GM18870 (cell line): Measurements from ENCODE around the gene PLCB3.
A peak's percentile ranks its signal among the peaks of the same experiment; 100 is the strongest.
"Not testable (repeated sequence)": the region's sequence is repeated elsewhere in the genome, so short reads cannot be mapped to it uniquely, and the experiment has no call there.

Experiments used
- ATAC-seq: cut with Tn5 transposase; IDR thresholded peaks from one replicate; pipeline ENCODE4 v1.9.1; 2021; ENCODE audit warnings: moderate library complexity; ENCODE audit not compliant: unreplicated experiment

PLCB3 gene

DNA sequence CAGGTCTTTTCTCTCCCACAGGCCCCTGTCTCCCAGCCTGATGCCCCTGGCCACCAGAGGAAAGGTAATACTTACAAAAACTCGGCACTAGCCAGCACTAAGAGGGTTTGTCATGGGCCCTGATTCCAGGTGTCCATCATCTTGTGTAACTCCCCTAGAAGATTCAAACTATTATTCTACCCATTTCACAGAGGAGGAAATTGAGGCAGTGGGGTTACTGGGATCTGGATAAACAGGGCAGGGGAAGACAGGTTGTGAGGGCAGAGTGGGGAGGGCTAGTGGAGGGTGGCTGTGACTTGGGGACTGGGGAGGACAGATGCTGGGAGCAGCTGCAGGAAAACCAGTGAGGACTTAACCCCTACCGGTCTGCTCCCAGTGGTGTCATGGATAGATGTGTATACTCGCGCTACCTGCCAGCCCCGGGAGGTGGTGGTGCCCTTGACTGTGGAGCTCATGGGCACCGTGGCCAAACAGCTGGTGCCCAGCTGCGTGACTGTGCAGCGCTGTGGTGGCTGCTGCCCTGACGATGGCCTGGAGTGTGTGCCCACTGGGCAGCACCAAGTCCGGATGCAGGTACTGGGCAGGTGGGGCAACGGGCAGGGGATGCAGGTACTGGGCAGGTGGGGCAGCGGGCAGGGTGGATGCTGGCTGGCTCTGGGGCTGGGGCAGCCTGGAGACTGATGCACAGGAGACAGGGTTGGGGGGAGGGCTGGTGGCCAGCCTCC lies 15.7 kb upstream of the PLCB3 start:
- ATAC-seq: no peak

DNA sequence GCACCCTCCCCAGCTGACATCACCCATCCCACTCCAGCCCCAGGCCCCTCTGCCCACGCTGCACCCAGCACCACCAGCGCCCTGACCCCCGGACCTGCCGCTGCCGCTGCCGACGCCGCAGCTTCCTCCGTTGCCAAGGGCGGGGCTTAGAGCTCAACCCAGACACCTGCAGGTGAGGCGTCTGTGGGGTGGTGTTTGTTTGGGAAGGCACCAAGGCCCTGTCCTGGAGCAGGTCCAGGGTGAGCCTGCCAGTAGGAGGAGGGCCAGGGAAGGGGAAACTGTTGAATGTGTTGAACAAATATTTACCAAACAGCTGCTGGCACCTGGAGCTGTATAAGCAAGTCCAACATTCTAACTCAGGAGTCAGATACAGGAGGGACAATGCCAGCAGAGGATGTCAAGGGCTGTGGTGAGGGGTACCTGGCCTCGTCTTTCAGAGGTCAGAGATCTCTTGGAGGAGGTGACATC lies 13.8 kb upstream of the PLCB3 start:
- ATAC-seq: no peak

DNA sequence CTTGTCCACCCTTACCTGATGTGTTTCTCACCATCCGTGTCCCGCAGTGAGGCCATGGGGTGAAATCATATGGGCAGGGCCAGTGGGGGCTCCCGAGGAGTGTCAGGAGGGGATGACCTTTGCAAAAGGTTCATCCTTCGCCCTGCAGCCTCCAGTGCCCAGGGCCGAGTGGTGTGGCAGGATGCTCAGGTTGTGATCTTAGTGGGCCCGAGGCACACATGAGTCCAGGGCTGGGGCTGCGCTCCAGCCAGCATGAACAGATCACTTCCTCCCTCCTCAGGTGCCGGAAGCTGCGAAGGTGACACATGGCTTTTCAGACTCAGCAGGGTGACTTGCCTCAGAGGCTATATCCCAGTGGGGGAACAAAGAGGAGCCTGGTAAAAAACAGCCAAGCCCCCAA lies 13.3 kb upstream of the PLCB3 start:
- no peak for ATAC-seq

DNA sequence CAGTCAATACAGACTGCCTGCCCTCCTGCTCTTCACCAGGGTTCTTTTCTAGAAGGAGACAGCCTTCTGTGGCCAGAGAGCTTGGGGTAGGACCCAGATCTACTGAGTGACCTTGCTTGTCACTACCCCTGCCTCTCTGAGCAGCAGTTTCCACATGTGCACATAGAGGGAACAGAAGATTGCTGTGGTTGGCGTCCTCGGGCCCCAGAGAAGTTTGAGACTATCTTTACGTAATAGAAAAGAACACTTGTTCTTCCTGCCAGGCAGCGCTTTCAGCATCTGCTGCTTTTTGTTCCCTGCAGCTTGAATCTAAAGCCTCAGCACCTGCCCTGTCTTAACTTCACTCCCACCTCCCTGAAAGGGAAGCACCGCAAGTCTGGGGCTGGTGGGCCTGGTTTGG lies 12.3 kb upstream of the PLCB3 start:
- ATAC-seq: no peak

DNA sequence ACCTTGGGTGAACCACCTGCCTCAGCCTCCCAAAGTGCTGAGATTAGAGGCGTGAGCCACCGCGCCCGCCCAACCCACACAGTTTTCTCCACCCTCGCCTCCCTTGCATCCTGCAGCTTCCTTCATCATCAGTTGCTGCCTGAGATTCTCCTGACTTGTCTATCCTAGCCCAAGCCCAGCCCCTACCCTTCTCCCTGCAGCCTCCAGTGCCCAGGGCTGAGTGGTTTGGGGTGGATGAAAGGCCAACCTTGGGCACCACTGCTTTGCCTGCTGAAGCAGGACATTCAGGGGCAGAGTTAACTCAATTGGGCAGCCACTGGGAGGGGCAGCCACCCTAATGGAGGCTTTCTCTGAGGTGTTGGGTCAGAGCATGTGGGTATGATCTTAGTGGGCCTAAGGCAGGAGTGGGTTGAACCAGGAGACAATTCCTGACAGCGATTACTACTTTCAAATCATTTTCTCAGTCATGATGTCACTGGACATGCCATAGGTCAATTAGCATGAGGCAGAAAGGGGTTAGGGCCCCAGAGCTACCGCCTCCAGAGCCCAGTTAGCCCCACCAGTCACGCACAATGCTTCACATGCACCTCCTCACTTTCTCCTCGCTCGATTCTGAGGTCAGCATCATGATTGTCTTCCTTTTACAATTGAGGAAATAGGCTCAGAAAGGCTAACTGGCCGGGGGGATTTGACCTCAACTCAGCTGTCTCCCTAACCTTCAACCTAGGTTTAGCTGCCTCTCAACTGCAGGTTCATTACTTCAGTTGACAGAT lies 11.5 kb upstream of the PLCB3 start:
- no peak for ATAC-seq

DNA sequence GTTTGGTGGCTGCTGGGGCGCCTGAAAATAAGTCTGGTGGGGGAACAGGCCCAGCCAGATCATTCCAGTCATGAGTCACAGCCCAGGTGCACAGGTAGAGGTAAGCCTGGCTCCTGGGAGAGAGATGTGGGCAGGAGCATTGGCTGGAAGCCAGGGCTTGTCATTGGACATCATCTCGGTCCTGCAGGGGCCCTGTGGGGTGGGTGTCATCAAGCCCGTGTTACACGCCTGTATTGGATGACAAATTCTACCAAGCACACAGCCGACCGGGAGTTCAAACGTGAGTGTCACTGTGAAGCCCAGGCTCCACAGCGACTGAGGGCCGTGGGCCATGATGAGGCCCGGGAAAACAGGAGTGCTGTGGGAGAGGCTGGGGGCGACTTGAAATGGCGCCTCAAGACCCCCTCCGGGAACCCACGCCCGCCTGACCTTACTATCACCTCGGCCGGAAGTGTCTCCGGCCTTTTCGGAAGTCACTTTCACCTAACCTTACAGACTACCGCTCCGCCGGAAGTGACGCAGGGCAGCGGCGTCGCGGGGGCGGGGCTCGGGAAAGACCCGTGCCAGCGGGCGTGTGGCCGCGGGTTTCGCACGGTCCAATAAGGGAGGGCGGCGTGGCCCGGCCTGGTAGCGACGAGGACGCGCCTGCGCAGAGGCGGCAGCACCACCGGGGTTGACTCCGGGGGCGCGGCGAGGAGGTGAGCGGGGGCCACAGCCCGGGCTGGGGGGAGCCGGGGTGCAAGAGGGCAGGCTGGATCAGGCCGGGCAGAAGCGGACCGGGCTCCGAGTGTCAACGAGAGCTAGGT lies 10.7 kb upstream of the PLCB3 start, which contains the start of gene FKBP2:
TSS of gene FKBP2 (plus strand) at position 661 of the 806 bp plus-strand sequence. CDS start 1,293 bp downstream, outside the sequence.
- peak; percentile 43 for ATAC-seq

DNA sequence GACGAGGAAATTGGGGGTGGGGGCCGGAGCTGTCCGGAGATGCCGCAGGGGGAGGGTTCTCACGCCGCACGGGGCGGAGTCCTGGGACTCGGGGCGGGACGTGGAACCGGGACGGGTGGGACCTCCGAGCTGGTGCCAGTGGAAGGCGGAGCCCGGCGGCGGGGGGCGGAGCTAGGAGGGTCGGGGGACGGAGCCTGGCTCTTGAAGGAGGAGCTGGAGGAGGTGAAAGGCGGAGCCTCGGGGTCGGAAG lies 10.2 kb upstream of the PLCB3 start:
- no peak for ATAC-seq

DNA sequence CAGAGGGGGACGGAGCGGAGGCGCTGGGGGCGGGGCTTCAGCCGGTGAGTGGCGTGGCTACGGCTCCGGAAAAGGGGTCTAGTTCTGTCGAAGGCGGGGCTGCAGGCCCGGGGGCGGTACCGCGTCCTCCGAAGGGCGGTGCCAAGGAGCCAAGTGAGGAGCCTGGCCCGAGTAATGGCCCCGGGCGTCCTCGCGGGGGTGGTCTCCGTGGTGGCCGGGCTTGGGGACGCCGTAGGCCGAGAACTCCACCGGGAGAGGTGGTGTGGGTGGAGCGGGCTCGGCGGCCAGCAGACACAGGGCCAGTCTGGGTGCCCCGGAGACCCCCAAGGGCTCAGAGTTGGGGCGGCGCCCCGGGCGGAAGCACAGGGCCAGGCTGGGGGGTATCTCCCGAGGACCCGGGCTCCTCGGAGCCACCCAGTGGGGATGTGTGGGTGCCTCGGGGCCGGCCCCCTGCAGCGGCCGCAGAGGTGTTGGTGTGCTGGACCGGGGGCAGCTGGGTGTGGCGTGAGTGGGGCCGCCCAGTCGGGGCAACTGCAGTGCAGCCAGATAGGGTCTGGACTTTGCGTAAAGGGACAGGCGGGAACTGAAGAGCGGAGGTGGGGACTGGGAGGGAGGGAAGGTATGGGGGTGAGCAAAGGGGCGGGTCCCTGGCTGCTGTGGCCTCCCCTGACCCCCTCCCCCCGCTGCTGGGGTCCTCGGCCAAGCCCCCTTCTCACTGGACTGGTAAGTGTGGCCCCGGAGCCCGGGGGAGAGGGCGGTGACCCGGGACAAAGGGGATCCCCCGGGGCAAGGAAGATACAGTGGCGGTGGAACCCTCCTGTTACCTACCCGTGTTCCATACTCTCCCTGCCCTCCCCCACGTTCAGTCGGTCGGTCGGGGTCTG lies 9.6 kb upstream of the PLCB3 start:
- ATAC-seq: peak; percentile 62

DNA sequence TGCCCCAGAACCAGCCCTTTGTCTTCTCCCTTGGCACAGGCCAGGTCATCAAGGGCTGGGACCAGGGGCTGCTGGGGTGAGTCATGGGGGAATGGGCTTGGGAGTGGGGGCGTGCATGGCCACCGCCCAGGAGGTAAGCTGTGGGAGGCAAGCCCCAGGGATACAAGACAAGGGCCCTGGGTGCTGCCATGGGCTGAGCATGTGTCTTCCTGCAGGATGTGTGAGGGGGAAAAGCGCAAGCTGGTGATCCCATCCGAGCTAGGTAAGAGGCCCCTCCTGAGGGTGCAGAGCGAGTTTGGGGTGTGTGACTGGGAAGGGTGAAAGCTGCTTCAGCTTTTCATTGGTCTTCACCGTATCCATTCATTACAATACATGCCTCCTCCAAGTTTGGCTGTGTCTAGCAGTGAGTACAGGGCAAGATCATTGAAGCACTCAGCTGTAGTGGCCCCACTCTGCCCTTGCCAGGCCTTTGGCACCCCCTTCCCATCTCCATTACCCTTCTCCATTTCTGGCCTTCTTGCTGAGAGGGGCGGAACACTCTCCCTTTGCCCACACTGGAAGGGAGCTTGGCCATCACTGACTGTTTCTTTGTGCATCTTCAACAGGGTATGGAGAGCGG lies 8.0 kb upstream of the PLCB3 start:
- ATAC-seq: no peak

DNA sequence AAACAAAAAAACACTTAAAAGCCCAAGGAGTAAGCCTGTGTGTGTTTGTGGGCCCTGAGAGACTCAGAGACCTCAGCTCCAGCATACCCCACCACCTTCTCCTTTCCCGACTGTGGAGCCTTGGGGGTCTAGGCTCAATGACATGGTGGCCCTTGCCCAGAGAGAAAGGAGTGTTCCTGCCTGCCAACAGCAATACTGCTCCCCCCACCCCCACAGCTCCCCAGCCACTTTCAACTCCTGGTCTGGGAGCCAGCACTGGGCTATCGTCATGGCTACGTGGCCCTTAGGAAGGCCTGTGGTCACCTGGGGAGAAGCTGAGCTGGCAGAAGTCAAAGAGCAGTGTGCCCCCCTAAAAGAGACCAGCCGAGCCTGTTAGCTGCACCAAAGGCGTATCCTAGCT lies 7.2 kb upstream of the PLCB3 start:
- ATAC-seq: no peak

DNA sequence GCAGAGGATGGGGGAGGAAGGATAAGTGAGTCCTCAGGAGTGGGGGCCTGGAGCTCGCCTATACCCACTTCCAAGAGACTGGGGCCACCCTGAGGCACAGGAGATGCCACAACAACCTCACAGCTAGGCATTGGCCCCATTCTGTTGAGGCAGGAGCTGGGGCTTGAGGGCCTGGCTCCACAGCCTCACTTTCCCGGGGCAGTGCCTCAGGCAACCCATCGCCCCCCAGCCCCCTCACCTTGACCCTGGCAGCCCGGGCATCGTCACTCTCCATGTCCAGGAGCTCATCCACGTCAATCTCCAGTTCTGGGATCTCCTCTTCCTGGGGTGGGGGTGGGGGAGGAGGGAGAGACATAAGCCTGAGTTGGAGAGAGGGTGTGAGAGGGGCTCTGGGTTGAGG lies 6.4 kb upstream of the PLCB3 start:
- ATAC-seq: no peak

DNA sequence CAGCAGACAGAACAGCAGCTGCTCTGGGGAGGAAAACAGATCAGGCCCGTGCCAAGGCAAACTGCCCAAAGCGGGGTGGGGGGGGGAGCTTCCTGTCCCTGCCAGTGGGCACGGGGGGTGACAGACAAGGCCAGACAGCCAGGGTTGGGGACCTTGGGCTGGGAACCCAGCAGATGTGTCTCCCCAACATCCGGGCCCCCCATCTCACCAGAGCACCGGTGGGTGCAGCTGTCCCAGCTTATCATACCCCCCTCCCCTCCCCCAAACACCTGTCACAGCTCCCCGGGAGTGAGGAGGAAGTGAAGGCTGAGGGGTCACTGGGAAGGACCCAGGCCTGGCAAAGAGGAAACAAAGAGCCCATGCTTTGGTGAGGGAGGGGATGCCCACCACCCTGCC lies 5.9 kb upstream of the PLCB3 start:
- no peak for ATAC-seq

DNA sequence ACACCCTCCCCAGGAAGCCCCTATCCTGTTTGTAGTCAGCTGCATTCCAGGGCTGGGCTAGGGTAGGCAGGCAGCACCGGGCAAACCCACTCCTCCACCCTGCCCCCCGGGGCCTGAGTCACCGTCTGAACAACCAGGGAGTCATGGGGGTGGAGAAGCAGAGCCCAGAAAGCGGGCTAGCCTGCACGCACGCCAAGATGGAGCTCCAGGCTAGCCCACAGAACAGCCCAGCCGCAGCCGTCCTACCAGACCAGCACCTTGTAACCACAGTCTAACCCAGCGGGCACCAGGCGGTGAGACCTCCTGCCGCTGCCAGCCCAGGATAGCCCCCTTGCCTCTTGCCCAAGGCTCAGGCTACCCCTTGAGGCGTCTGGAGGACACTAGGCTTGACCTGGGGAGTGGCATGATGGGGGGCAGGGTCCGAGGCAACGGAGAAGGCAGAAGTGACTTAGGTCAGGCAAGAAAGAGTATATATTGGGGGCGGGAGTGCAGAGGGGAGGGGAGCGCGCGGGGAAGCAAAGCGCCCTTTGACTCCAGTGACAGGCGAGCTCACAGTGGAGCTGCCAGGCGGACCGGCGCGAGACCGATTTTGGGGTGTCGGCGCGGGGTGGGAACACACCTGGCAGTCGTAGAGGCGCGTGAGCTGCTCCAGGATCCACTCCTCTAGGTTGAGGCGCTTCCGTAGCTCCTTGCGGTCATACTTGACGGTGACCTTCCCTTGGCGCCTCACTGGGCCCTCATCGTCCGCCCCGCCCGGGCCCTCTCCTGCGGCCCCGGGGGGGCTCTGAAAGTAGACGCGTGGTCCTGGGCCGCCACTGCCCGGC lies 5.3 kb upstream of the PLCB3 start:
- ATAC-seq: no peak

DNA sequence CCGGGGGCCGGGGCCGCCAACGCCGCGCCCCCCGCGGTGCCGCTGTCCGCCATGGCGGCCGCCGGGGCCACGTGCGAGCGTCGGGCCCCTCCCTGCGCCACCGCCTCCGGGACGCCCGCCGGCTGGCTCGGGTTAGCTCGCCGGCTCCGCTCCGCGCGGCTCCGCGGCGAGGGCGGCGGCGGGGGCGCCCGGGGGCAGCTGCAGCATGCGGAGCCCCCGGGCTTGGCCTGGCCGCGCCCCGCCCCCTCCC lies 4.8 kb upstream of the PLCB3 start:
- ATAC-seq: not testable (repeated sequence)

DNA sequence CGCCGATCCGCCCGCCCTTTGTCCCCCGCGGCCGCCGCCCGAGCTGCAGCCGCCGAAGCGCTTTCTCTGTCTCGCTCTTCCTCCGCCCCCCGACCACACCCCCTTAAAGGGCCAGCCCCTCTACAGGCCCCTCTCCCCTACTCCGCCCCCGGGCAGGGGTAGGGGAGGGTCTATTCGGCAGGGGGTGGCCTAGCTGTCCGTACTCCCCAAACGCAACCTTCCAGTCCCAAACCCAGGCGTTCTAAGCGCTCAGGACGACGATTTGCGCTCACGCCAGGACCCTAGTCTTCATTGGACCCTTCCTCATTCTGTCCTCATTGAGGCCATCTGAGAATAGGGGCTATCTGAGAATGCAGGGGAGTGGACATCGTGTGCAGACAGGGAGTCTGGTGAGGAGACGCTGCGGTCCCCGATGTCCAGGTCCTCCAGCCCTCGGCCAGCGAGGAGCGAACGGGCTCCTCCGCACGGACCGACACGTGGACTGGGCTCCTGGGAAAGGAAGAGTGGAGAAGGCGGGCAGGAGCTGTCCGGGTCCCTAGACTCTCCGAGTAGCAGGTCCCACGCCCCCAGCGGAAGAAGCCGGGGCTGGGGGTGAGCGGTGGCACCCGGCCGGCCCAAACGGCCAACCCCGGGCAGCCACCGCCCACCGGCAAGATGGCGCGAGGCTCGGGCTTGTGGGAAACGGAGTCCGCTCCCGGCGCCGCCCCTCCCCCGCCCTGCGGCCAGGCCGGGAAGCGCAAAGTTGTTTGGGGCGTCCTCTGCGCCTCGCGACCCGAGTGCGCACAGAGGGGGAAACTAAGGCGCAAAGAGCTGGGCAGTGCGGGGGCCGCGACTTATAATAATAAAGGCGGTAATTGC lies 4.2 kb upstream of the PLCB3 start, which contains the start of gene PPP1R14B:
TSS of gene PPP1R14B (minus strand) at position 73 of the 858 bp plus-strand sequence. CDS start 270 bp downstream, outside the sequence.
- ATAC-seq: no peak

DNA sequence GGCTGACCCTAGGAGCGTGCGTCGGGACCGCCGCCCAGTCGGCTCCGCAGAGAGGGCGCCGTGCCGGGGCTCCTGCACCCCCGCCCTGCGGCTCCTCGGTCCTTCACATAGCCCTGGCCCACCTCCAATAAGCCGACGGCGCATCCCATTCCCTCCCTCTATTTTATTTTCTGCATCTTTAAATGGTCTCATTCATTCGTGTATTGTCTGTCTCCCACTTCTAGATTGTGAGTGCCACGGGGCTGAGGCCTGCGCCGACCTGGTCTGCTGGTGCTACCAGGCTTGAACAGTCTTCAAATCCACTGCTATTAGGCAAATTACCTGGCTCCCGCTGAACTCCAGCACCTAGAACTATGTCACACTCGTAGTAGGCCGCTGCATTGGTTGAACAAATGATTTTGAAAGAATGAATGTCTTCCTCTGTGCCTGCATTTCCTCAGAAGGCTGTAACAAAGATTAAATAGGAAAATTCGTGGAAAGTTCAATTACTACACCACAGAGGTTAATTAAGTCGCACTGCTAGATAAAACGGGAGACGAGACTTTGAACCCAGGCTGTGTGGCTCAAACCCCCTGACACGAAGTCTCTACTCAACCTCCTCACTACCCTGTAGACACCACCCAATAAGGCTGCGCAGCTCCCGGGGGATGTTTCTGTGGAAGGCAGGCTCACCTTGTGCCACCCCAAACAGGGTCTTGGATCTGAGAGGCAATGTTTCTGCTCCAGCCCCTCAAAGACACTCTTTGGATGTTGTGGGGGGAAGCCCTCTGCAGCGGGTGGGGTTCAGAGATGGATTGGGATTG lies 3.4 kb upstream of the PLCB3 start:
- ATAC-seq: no peak

DNA sequence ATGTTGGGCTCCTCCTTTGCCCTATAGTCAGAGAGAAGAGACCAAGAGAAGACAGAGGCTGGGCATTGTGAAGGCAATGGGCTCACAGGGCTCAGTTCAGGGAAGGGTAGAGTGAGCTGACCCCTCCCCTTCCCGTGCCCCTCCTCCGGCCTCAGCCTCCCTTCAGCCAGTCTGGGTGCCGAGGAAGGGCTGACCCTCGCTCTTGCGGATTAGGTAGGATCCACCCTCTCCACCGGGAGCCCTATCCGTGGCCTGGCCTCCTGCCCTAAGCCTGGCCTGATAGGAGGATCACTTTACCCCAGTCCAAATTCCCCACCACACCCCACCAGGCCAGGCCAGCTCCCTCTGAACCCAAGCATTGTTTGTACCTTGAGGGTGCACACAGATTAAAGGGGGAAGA lies 2.8 kb upstream of the PLCB3 start:
- ATAC-seq: no peak

DNA sequence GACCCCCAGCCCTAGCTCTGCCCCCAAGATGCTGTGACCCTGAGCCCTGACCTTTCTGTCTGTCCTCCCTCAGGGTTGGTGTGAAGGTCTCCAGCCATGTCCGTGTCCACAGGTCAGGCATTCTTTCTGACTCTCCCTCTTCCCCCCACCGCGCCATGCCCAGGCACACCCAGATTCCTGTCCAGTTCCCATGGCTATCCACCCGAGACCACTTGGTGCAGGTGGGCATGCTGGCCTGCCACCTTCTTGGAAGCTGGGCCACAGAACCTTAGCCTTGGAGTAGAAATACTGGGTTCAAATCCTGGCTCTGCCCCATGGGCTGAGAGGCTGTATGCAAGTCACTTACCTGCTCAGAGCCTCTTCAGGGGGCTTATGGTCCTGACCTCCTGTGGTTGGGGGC lies 2.3 kb upstream of the PLCB3 start:
- no peak for ATAC-seq
